ENCODE measurements around the gene PEX14.
A peak's percentile ranks its signal among the peaks of the same experiment; 100 is the strongest.
"Not testable (repeated sequence)": the region's sequence is repeated elsewhere in the genome, so short reads cannot be mapped to it uniquely, and the experiment has no call there.

PEX14 gene, protein sequence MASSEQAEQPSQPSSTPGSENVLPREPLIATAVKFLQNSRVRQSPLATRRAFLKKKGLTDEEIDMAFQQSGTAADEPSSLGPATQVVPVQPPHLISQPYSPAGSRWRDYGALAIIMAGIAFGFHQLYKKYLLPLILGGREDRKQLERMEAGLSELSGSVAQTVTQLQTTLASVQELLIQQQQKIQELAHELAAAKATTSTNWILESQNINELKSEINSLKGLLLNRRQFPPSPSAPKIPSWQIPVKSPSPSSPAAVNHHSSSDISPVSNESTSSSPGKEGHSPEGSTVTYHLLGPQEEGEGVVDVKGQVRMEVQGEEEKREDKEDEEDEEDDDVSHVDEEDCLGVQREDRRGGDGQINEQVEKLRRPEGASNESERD

DNA sequence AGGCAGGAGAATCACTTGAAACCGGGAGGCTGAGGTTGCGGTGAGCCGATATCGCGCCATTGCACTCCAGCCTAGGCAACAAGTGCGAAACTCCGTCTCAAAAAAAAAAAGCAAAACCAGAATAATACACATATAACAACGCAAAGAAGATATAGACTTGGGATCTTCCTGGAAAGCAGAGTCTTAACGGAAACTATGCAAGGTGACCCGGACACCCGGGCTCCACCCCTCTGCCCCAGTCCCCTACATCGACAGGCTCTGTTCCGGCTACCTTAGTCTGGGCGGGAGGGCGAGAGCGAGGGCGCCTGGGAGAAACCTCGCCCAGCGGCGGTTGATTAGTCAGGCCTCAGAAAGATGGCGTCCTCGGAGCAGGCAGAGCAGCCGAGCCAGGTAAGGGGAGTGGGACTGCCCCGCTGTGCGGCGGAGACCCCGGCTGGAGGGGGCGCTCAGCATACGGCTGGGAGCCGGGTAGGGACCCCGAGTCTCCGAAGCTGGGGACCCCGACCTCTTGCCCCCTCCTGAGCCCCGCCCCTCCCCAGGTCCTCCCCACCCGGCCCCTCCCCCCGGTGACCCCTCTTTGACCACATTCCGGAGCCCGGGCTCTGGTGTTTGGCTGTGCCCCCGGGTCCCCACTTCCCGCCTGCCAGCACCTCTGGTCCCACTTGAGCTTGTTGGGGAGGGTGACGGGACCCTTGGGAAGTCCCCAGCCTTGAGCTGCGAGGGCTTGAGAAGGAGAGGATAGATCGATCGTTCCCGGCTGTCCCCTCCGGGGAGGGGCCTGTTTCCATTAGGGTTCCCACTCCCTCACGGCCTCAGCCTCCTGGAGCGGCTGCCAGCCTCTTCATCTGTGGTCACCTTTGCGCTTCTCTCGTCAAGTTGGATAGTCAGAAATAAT lies at the start of gene PEX14:
PEX14 (plus strand) TSS at position 338 of the 895 bp plus-strand sequence; CDS start at position 355, 17 bp downstream.
- DNase-seq (ENCODE audit: low spot score), result peak; percentile 85

DNA sequence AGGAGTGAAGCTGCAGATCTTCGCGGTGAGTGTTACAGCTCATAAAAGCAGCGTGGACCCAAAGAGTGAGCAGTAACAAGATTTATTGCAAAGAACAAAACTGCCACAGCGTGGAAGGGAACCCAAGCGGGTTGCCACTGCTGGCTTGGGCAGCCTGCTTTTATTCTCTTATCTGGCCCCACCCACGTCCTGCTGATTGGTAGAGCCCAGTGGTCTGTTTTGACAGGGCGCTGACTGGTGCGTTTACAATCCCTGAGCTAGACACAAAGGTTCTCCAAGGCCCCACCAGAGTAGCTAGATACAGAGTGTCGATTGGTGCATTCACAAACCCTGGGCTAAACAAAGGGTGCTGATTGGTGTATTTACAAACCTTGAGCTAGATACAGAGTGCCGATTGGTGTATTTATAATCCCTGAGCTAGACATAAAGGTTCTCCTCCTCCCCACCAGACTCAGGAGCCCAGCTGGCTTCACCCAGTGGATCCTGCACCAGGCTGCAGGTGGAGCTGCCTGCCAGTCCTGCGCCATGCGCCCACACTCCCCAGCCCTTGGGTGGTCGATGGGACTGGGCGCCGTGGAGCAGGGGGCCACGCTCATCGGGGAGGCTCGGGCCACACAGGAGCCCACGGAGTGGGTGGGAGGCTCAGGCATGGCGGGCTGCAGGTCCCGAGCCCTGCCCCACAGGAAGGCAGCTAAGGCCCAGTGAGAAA lies 48.8 kb upstream of the PEX14 start:
- DNase-seq (ENCODE audit: low spot score), result not testable (repeated sequence)

DNA sequence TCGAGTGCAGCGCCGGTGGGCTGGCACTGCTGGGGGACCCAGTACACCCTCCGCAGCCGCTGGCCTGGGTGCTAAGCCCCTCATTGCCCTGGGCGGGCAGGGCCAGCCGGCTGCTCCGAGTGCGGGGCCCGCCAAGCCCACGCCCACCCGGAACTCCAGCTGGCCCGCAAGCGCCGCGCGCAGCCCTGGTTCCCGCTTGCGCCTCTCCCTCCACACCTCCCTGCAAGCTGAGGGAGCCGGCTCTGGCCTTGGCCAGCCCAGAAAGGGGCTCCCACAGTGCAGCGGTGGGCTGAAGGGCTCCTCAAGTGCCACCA lies 48.3 kb upstream of the PEX14 start:
- DNase-seq (ENCODE audit: low spot score), result not testable (repeated sequence)

DNA sequence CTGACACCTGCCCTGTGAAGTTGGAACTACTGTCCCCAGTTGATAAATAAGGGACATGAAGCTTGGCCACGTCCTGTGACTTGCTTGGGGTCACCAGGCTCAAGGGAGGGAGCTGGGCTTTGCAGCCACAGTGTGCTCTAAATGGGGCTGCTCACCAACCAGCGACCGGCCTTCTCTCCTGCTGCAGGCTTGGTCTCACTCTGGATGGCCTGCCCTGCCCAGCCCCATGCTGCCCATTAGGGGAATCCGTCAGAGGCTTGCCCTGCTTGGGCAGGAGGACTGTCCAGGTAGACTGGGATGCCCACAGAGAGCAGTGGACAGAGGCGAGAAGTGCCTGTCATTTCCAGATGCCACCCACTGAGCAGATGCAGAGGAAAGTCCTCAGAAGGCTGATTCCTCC lies 45.8 kb upstream of the PEX14 start:
- no peak for DNase-seq (ENCODE audit: low spot score)

DNA sequence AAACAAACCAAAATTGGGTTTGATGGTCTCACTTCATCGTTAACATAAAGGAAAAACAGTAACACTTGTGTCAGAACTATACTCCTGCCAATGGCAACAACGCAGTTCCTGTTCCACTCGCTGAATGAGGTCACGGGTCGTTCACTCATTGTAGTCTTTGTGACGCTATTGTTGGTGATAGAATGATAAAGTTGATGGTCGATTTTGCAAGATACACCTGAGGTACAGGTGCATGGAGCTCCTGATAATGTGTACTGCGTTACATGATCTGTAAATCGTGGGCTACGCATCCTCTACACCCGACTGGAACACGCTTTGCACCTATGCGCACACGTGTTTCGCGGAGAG lies 44.9 kb upstream of the PEX14 start:
- DNase-seq (ENCODE audit: low spot score), result peak; percentile 29

DNA sequence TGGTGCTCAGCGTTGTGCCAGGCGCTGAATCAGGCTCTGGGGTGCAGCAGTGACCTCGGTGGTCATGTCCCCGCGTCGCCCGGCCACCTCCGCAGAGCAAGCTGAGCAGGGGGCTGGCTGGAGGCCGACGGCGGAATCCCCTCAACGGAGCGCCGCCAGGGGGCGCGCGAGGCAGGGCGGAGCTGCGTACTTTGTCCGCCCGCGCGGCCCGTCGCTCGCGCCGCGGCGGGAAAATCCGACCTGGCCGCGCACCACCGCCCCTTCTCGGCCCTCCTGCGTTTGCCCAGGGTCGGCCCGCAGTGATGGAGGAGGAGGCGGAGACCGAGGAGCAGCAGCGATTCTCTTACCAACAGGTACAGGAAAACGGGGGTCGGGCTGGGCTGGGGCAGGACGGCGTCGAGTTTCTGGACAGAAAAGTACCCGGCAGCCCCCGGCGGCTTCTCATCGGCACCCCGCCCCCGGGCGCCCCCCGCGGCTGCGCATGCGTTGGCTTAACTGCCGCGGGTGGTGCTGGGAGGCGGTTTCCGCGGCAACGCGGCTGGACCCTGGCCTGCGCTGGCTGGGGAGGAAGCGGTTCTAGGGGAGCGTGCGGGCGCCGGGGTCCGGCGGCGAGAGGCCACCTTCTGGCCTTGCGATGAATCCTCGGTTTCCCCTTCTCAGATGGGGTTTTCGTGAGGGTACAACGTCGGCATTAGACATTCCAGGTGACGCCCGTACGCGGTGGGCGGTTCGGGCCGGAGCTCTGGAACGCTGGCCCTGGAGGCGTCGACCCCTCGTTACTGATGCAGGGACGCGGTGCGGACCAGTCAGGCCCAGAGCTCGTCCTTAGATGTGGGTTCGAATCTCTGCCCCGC lies 44.3 kb upstream of the PEX14 start, which contains the start of gene CENPS:
CENPS (plus strand) TSS at position 218 of the 854 bp plus-strand sequence; CDS start at position 303, 85 bp downstream.
- DNase-seq (ENCODE audit: low spot score), result peak; percentile 90

GRCh38 chr1:10431070-10431730 lies 43.5 kb upstream of the PEX14 start:
- DNase-seq (ENCODE audit: low spot score), result no peak

- no peak for DNase-seq (ENCODE audit: low spot score)
These were observed 41.6 kb upstream of the PEX14 start for GRCh38 chr1:10432910-10433700.

DNA sequence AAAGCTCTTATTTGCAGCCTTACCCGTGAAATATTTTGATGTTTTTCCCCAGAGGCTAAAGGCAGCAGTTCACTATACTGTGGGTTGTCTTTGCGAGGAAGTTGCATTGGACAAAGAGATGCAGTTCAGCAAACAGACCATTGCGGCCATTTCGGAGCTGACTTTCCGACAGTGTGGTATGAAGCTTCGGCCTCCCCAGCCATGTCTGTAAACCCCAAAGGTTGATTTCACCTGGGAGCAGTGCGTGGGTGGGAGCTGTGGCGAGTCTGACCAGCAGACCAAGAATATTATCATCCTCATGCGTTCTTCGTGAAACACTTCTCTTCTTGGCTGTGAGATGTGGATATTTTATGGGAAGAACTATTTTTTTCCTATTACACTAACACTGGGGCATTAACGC lies 41.0 kb upstream of the PEX14 start:
- DNase-seq (ENCODE audit: low spot score), result no peak

DNA sequence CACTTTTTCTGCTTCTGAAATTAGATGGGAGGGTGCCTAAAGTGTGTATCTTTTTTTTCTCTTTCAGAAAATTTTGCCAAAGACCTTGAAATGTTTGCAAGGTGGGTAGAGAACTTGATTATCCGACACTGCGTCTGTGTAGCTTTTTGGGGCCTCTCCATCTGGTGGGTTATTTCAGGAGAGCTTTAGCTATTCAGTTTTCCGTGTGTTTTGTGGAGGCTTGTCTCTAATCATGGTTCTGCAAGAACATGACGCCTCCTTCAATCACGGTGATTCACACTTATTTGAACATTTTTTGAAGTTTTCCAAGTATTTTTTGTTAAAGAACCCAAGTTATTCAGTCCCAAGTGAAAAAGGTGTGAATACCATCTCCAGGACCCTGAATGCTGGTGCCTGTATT lies 40.2 kb upstream of the PEX14 start:
- no peak for DNase-seq (ENCODE audit: low spot score)

- no peak for DNase-seq (ENCODE audit: low spot score)
These were observed 37.7 kb upstream of the PEX14 start for GRCh38 chr1:10437052-10437451.

- DNase-seq (ENCODE audit: low spot score), result no peak
These were observed 36.0 kb upstream of the PEX14 start for GRCh38 chr1:10438677-10439163.

GRCh38 chr1:10440305-10440704 lies 34.4 kb upstream of the PEX14 start:
- no peak for DNase-seq (ENCODE audit: low spot score)

GRCh38 chr1:10440794-10441193 lies 34.0 kb upstream of the PEX14 start:
- no peak for DNase-seq (ENCODE audit: low spot score)

DNA sequence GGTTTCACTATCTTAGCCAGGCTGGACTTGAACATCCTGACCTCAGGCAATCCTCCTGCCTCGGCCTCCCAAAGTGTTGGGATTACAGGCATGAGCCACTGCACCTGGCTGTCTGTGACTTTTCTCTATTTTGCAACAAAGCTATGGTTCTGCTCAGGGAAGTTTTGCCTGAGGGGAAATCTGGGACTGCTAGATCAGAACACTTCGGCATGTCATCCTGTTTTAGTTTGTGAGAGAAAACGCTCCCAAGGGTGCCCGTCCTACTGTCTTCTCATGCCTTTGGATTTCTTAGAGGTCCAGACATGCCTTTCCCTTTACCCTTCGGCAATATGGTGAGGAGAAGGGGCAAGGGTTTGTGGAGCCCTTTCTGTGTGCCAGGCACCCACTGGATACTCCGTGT lies 30.5 kb upstream of the PEX14 start:
- no peak for DNase-seq (ENCODE audit: low spot score)

DNA sequence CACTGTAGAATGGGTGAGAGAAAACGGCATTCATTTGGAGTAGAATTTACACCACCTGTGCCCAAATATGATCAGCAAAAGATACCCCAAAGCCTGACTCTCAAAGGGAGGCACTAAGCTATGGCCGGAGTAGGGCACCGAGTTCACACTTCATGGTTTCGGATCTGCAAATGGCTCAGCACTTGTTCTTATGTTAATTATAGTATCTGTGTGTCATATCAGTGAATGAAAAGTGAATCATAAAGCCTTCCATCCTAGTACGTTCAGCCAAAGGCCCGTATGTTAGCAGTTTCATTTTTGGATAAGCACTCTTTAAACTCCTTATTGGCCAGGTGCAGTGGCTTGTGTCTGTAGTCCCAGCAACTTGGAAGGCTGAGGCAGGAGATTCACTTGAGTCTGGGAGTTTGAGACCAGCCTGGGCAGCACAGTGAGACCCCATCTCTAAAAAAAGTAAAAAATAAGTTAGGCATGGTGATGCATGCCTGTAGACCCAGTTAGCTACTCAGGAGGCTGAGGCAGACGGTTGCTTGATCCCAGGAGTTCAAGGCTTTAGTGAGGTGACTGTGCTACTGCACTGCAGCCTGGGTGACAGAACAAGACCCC lies 29.9 kb upstream of the PEX14 start:
- no peak for DNase-seq (ENCODE audit: low spot score)

DNA sequence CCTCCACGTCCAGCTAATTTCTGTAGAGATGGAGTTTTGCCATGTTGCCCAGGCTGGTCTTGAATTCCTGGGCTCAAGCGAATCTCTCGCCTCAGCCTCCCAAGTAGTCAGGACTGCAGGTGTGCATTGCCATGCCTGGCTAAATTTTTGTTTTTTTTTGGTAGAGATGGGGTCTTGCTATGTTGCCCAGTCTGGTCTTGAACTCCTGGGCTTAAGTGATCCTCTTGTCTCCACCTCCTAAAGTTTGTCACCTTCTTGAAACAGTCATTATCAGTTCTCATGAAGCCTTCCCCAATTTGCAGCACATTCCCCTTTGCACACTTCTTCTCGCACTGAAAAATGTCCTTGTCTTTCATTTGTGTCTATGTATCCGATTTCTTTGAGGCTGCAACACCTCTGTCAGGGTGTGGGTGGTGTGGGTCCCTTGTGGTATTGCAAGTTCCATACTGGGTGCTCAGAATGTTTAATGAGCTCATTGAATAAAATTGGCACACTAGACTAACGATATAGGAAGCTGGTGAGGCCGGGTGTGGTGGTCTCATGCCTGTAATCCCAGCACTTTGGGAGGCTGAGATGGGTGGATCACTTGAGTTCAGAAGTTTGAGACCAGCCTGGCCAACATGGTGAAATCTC lies 27.8 kb upstream of the PEX14 start:
- no peak for DNase-seq (ENCODE audit: low spot score)

DNA sequence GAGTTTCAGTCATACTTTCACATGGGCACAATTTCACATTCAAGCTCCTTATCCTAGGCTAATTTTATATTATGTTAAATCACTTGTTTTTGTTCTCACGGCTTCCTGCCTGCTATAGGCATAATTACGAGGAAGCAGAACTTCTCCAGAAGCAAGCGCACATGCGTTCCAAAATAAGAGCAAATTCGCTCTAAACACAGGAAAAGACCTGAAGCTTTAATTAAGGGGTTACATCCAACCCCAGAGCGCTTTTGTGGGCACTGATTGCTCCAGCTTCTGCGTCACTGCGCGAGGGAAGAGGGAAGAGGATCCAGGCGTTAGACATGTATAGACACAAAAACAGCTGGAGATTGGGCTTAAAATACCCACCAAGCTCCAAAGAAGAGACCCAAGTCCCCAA lies 25.0 kb upstream of the PEX14 start, which contains the start of gene CORT:
CORT (plus strand) TSS at position 281 of the 400 bp plus-strand sequence. CDS start 193 bp downstream, outside the sequence.
- no peak for DNase-seq (ENCODE audit: low spot score)

All from CD4-positive, alpha-beta T cell treated with Interleukin-2 at 100 ng/mL for 4 hours (primary cell).